ENCODE results near the gene GRID1. TPM values are rescaled to one million over a fixed set of nuclear protein-coding genes. Genes with fewer than 3 reads are reported as not detected.
A peak's percentile ranks its signal among the peaks of the same experiment; 100 is the strongest.

GRID1 gene
- 0.53 and 0.64 TPM in 2 replicates for total RNA-seq (2014; rRNA removed; shearing (Covaris generic))
- polyA plus RNA-seq (2015; cell fraction: cytosol; rRNA removed) = 1.5 and 2.6 TPM in 2 replicates
- 1.2 and 1.6 TPM in 2 replicates for polyA plus RNA-seq (2015; cell fraction: nucleus; rRNA removed)

DNA sequence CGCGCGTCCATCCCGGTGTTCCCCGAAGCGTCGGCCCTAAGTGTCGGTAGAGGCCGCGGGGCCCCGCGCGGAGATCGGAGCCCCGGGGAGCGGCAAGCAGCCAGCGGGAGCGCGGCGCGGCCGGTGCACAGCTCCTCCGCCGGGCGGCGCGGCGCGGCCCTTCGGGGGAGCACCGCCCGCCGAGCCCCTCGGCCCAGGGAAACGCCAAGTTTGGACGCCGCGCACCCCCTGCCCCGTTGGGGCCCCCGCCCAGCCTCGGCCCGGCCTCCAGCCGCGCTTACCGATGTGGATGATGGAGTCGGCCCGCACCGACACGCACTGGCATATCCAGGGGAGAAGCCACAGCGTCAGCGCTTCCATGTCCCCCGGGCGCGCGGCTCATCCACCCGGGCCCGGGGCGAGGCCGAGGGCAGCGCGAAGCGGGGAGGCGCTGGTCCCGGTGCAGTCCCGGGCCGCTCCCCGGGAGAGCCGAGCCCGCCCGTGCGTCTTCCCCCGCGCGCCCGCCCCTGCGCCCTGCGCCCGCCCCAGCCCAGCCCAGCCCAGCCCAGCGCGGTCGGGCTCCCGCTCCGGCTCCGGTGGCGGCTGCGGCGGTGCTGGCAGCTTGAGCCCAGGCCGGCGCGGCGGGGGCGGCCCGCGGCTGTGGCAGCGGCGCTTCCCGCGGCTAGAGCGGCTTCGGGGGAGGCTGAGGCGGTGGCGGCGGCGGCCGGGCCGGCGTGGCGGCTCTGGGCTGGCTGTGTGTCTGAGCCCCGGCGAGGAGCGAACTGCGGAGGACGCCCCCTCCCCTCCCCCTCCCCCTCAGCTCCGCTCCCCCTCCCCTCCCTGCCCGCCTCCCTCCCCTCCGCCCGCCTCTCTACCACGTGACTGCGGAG lies at the start of gene GRID1:
Gene GRID1, minus strand, starts transcription at position 763 of the 869 bp plus-strand sequence.
- in situ Hi-C loops (cut with HindIII; ENCODE audit: low pct_unique_long_range_greater_than_20kb, low sequenced_read_pairs) = no loop called here
- peak; percentile 20 for DNase-seq (ENCODE audit: low read depth, low spot score)

DNA sequence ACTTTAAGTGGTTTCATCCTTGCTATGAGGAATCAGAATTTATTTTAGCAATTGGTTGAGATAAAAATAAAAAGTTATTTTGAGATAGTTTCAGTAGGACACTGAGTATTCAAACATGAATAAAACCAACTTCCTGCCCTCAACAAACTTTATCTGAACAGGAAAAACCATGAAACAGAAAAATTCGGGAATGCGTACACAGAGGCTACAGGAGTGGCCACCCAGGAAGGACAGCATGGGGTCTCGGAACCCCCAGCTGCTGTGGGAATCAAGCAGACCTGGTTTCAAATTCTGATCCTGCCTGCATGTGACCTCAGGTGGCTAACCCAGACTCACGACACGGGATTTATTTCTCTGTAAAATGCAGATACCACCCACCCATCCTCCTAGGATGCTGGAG lies 49.0 kb upstream of the GRID1 start:
- in situ Hi-C loops (cut with HindIII; ENCODE audit: low pct_unique_long_range_greater_than_20kb, low sequenced_read_pairs) = no loop called here
- DNase-seq (ENCODE audit: low read depth, low spot score) = no peak

DNA sequence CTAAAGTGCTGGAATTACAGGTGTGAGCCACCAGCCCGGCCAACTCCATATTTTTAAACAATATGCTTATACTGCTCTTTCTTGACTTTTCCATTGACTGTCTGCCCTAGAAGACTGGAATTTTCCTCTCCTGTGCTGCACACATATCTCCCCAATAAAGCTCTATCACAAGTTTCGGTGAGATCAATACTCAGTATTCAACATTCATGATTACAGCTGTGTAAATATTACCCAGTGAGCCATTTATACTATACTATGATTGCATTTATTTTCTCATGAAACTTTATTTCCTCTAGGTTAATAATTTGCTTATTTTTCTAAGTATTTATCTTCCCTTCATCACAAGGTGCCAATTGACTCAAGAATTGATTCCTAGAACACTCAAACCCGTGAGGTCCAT lies 48.5 kb upstream of the GRID1 start:
- in situ Hi-C loops (cut with HindIII; ENCODE audit: low pct_unique_long_range_greater_than_20kb, low sequenced_read_pairs) = no loop called here
- no peak for DNase-seq (ENCODE audit: low read depth, low spot score)

DNA sequence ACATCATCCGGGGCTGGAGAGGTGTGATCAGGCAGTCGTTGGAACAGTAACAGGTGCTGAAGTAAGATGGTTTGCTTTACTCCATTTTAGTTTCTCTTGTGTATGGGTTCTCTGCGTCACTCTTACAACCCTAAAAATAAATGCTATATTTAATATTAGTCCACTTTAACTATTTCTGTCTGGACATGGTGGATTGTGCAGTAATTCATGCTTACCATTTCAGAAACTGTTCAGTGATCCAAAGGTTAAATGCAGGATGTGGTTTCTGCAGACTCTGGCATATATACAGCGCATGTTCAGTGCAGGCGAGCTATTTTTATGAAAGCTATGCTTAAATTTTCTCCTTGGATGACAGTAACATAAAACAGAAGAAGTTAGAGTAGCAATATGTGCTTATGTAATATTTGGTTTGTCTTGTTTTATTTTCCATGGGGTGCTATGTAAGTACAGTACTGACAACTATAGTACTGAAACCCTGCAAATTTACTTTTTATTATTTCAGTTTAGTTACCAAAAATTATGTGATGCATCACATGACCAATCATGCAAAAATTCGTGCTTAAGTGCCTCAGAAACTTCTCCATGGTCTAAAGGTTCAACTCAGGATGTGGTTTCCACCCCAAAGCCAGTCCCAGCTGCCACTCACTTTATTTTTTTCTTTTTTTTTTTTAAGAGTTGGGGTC lies 46.6 kb upstream of the GRID1 start:
- DNase-seq (ENCODE audit: low read depth, low spot score) = peak; percentile 20
- in situ Hi-C loops (cut with HindIII; ENCODE audit: low pct_unique_long_range_greater_than_20kb, low sequenced_read_pairs) = no loop called here

DNA sequence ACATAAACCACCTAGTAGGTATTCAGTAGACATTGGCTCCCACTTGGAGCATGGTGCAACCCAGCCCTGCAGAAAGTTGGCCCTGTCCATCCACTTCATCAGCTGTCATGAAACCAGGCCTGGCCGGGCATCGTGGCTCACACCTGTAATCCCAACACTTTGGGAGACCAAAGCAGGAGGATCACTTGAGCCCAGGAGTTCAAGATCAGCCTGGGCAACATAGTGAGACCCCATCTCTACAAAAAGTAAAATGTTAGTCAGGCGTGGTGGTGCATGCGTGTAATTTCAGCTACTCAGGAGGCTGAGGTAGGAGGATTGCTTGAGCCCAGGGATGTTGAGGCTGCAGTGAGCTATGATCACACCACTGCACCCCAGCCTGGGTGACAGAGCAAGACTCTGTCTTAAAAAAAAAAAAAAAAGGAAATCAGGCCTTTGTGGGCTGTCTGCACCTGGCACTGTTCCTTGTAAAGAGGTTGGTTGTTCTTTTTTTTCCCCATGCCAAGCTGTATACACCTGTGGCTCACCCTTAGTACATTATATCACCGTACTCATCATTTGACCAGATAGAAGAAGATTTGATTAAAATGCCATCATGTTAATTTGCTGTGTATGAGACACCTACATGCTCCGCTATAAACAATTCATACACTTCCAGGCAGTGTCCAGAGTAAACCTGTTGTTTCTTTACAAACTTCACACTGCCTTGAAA lies 45.4 kb upstream of the GRID1 start:
- in situ Hi-C loops (cut with HindIII; ENCODE audit: low pct_unique_long_range_greater_than_20kb, low sequenced_read_pairs) = no loop called here

DNA sequence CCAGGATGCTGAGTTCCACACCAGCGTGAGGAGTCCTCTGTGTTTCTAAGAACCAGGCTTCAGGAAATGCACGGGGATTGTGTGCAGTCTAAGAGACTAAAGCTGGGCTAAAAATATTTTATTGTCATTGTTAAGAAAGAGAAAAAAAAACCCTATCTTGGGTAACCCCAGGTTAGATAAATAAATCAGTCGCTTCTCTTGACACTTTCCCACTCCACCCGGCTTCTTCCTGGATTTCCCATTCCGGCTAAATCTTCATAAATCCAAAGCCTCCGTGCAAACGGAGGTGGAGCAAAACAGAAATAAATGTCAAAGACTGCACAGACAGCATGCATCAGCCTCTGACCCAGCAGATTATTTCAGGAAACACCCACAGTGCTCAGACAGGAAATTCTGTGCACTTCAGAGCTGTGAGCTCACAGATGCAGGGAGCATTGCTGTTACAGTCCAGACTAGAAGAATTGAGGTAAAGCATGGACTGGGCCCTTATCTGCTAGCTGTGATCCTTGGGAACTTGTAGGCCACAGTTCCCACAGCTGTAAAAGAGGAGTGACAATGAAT lies 44.8 kb upstream of the GRID1 start:
- peak; percentile 2 for DNase-seq (ENCODE audit: low read depth, low spot score)
- in situ Hi-C loops (cut with HindIII; ENCODE audit: low pct_unique_long_range_greater_than_20kb, low sequenced_read_pairs) = no loop called here

More for the DNA sequence above, 45.4 kb upstream of the GRID1 start:
- DNase-seq (ENCODE audit: low read depth, low spot score) = no peak

DNA sequence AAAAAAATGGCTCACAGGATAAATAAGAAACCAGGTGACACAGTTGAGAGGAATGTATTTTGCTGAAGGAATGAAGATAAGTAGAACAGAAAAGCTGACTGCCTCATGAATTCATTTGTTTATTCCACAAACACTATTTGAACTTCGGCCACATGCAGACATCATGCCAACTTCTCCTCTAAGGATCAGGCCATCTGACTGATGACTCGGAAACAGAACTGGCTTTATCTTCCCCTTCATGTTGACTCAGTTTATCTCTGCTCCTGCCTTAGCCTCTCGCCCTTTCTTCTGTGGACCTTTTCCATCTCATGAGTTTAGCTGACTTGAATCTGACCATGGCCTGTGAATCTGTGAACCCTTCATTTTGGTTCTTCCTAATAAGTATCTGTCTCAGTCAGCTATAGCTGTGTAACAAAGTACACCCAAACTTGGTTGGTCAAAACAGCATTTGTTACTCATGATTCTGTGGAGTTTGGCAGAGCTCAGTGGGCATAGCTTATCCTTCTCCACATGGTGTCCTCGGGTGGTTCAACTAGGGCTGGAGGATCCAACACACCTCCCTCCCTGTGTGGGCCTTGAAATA lies 44.0 kb upstream of the GRID1 start:
- in situ Hi-C loops (cut with HindIII; ENCODE audit: low pct_unique_long_range_greater_than_20kb, low sequenced_read_pairs) = no loop called here
- no peak for DNase-seq (ENCODE audit: low read depth, low spot score)

DNA sequence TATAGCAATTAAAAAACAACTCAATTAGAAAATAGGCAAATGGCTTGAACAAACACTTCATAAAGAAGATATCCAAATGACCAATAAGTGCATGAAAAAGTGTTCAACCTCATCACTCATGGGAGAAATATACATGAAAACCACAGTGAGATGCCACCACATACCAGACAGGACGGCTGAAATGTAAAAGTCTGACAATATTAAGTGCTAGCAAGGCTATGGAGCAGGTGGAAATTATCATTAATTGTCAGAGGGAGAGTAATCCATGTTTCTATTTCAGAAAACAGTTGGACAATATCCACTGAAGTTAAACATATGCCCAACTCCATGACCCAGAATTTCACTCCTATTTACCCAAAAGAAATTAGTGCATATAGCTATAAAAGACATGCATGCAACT lies 42.6 kb upstream of the GRID1 start:
- in situ Hi-C loops (cut with HindIII; ENCODE audit: low pct_unique_long_range_greater_than_20kb, low sequenced_read_pairs) = no loop called here

DNA sequence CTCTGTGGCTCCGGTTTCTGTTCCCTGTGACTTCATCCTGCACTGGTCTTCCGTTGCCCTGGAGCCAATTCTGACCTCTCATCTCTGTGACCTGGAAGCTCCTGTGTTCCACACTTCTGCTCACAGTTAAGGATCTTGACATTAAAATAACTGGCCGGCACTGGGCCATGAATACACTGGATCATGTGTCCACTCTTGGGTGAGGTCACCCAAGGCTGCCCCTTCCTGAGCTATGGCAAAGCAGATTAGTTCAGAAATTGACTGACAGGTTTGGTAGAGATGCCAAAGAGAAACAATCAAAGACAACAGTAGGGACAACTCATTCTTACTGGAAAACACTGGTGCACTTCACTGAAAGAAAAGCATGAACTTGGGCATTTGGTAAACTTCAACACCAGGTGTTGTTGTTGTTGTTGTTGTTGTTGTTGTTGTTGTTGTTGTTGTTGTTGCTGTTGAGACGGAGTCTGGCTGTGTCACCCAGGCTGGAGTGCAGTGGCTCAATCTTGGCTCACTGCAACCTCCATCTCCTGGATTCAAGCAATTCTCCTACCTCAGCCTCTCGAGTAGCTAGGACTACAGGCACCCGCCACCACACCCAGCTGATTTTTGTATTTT lies 36.7 kb upstream of the GRID1 start:
- in situ Hi-C loops (cut with HindIII; ENCODE audit: low pct_unique_long_range_greater_than_20kb, low sequenced_read_pairs) = no loop called here
- no peak for DNase-seq (ENCODE audit: low read depth, low spot score)

More for the DNA sequence above, 42.6 kb upstream of the GRID1 start:
- DNase-seq (ENCODE audit: low read depth, low spot score) = no peak

DNA sequence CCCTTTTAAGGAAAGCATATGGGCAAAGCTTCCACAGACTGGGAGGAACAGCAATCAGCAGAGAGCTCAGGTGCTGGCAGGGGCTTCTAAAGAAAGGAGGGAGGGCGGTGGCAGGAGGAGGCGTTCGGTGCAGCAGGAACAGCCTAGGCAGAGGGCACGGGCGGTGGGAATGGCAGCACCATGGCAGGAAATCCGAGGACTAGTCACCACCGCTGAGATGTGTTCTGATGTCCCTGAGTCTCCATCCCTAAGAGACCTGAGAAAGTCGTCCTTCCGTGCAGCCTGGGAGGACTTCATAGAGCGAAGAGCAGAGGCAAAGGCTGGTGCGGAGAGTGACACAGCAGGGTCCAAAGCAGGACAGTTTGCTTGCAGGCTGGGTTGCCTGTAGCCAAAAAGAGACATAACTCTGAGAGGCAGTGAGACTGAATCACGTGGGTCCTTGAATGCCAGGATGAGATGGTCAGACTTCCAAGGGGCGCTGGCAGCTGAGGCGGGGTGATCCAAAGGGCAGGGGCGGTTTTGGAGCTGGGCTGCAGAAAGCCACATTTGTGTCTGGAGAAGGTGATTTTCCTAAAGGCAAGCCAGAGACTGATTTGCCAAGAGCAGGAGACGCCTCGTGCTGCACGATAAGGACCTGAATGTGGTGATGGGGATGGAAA lies 35.8 kb upstream of the GRID1 start:
- in situ Hi-C loops (cut with HindIII; ENCODE audit: low pct_unique_long_range_greater_than_20kb, low sequenced_read_pairs) = no loop called here
- no peak for DNase-seq (ENCODE audit: low read depth, low spot score)

DNA sequence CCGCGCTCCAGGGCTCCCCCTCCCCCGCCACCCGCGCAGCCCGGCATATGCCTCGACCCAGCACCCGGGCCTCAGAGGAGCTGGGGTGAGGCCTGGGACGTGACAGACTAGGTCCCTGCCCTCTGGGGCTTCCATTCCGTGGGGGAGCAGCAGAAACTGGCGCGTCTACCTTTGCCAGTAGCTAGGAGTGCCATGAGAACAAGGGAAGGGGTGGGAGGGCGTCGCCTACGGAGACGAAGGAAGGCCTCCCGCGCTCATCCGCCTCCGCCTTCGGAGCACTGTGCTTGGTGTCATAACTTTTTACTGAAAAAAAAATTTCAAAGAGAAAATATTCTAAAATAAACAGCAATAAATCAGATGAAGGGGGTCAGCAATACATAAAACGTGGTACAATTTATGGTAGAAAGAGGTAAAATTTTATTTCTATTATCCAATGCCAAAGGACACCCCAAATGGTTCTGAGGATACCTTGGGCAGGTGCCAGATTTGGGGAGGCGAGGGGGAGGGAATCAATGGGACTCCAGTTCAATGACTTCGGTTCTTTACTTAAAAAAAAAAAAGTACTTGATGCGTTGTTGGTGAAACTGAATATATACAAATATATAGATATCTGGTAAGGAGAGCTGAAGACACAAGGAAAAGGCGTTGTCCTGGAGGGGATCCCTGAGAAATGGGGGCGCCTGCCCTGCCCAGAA lies 35.1 kb upstream of the GRID1 start:
- in situ Hi-C loops (cut with HindIII; ENCODE audit: low pct_unique_long_range_greater_than_20kb, low sequenced_read_pairs) = no loop called here
- no peak for DNase-seq (ENCODE audit: low read depth, low spot score)

DNA sequence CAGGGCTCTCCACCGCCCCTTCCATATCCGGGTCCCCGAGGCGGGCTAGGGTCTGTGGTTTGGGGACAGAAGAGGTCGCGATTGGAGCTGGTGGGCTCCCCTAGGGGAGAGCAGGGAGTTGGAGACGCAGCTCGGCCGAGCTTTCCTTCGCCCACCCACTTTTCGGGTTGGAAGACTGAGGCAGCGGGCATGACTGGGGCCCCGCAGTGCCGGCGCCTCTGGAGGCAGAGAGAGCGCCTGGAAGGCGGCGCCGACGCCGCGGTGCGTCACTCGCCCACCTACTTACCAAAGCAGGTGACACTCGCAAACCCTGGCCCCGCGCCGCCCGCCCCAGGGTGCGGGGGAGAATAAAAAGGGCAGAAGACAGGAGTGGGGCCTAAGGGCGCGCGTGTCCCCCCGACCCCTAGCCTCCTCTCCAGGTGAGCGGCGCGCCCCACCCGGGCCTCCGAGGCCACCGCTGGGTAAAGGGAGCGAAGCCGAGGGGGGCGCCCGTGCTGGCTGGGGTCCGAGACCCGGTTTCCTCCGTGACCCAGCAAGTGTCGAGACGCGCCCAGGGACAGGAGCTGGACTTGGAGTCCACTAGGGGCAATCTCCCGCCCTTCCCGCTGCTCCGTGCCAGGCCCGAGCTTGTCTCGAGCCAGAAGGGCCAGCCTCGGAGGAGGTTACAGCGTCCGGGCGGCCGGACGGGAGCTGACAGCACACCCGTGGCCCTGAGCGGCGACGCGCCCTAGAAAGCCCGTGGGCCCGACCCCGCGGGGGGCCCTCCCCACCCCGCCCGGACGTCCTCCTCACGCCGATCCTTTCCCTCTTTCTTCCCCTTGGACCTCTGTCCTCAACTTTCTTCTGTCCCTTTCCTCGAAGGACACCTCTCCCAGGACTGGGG lies 34.4 kb upstream of the GRID1 start:
- in situ Hi-C loops (cut with HindIII; ENCODE audit: low pct_unique_long_range_greater_than_20kb, low sequenced_read_pairs) = no loop called here
- no peak for DNase-seq (ENCODE audit: low read depth, low spot score)

DNA sequence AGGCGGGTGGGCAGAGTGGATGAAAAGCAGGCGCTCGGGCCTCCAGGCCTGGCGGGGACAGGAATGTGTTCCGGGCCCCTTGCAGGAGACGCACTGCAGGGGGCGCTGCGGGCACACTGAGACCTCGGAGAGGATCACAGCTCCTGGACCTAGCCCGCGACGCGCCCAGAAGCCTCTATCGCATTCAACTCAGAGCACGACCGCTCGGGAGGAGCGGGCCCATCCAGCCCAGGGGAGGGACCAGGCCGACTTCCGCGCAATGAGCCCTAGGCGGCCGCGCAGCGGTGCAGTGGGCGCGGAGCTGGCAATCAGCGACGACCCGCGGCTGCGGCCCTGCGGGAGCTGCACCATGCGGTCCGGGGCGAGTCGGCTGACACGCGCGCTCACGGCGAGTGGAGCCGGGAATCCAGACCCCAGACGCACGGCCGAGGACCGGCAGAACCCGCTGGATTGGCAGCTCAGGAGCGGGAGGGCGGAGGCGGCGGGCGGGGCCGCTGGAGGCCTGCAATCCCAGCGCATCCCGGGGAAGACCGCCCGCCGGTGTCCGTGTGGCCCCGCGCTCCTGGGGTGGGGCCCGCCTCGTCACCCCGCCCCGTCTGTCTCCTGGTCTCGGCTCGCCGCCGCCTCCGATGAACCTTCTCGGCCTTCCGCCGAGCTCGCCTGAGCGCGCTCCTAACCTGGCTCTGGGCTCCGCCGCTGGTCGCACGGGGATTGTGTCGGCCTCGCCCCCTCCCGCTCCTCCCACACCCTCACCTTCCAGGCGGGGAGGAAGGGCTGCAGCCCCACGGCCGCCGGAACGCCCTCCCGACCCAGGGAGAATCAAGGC lies 33.5 kb upstream of the GRID1 start:
- in situ Hi-C loops (cut with HindIII; ENCODE audit: low pct_unique_long_range_greater_than_20kb, low sequenced_read_pairs) = no loop called here
- DNase-seq (ENCODE audit: low read depth, low spot score) = peak; percentile 93

DNA sequence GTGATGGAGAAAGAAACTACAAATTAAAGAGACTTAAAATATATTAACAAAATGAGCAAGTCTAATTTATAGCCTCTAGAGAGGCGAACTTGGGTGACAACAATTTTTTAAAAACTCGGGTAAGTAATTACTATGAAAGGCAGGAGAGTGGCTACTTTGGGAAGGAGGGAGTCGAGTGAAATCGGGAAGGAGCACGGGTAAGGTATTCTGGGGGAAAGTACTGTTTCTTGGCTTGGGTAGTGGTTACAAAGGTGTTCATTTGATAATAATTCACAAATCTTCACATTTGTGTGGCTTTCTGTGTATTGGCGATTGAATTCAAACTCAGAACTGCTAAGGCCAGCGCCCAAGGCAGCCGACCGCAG lies 32.9 kb upstream of the GRID1 start:
- in situ Hi-C loops (cut with HindIII; ENCODE audit: low pct_unique_long_range_greater_than_20kb, low sequenced_read_pairs) = no loop called here
- no peak for DNase-seq (ENCODE audit: low read depth, low spot score)

DNA sequence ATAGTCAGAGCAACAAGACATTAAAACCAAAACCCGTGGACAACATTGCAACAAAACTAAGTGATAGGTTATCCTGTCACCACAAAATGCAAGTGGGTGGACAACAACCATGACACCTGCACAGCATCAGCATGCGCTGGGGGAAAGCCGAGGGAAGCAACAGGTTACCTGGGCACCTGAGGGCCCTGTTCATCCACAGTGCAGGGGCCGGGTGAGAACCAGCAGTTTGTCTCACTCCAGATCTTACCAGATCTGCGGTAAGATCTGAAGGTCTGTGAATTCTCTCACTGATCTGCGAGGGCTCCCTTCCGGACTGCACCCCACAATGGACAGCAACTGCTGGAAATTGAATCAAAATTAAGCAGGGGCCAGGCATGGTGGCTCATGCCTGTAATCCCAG lies 30.5 kb upstream of the GRID1 start:
- in situ Hi-C loops (cut with HindIII; ENCODE audit: low pct_unique_long_range_greater_than_20kb, low sequenced_read_pairs) = no loop called here
- DNase-seq (ENCODE audit: low read depth, low spot score) = no peak
